Measurements from ENCODE around the gene BET1.
A peak's percentile ranks its signal among the peaks of the same experiment; 100 is the strongest.
"Not testable (repeated sequence)": the region's sequence is repeated elsewhere in the genome, so short reads cannot be mapped to it uniquely, and the experiment has no call there.

Gene BET1

GRCh38 chr7:94004024-94004951 is at the start of gene BET1:
Gene BET1 (minus strand): TSS chr7:94004355. CDS start chr7:94004216, 139 bp downstream.
- DNase-seq: peak; percentile 97

- no peak for DNase-seq
Observed at GRCh38 chr7:94053532-94053931, 49.4 kb upstream of the BET1 start.

- no peak for DNase-seq
Observed at GRCh38 chr7:94052398-94053180, 48.4 kb upstream of the BET1 start.

GRCh38 chr7:94050046-94050445 is 45.9 kb upstream of the BET1 start:
- DNase-seq: no peak

- DNase-seq: no peak
Observed at GRCh38 chr7:94049615-94050014, 45.5 kb upstream of the BET1 start.

- no peak for DNase-seq
Observed at GRCh38 chr7:94048755-94049154, 44.6 kb upstream of the BET1 start.

- DNase-seq: no peak
Observed at GRCh38 chr7:94047956-94048355, 43.8 kb upstream of the BET1 start.

GRCh38 chr7:94045581-94045980 is 41.4 kb upstream of the BET1 start:
- no peak for DNase-seq

GRCh38 chr7:94044806-94045205 is 40.7 kb upstream of the BET1 start:
- DNase-seq: no peak

GRCh38 chr7:94043299-94043698 is 39.1 kb upstream of the BET1 start:
- peak; percentile 74 for DNase-seq

- no peak for DNase-seq
Observed at GRCh38 chr7:94042381-94042780, 38.2 kb upstream of the BET1 start.

GRCh38 chr7:94041529-94041928 is 37.4 kb upstream of the BET1 start:
- peak; percentile 44 for DNase-seq

GRCh38 chr7:94040254-94040653 is 36.1 kb upstream of the BET1 start:
- no peak for DNase-seq

- no peak for DNase-seq
Observed at GRCh38 chr7:94039368-94040035, 35.3 kb upstream of the BET1 start.

GRCh38 chr7:94031865-94032264 is 27.7 kb upstream of the BET1 start:
- no peak for DNase-seq

- no peak for DNase-seq
Observed at GRCh38 chr7:94030634-94031033, 26.5 kb upstream of the BET1 start.

- no peak for DNase-seq
Observed at GRCh38 chr7:94029976-94030375, 25.8 kb upstream of the BET1 start.

GRCh38 chr7:94028768-94029167 is 24.6 kb upstream of the BET1 start:
- peak; percentile 67 for DNase-seq

GRCh38 chr7:94026619-94027018 is 22.5 kb upstream of the BET1 start:
- DNase-seq: not testable (repeated sequence)

GRCh38 chr7:94022550-94022949 is 18.4 kb upstream of the BET1 start:
- no peak for DNase-seq

GRCh38 chr7:94016786-94017185 is 12.6 kb upstream of the BET1 start:
- DNase-seq: no peak

- DNase-seq: no peak
Observed at GRCh38 chr7:94015538-94015937, 11.4 kb upstream of the BET1 start.

GRCh38 chr7:94012746-94013145 is 8.6 kb upstream of the BET1 start:
- DNase-seq: no peak

Data from fibroblast of skin of right quadriceps (primary cell).